Uterus (tissue), 2 donors: ENCODE results near the gene GREB1L.

Experiments
- CTCF ChIP-seq, 4 experiments: fragments of 200-600 bp in 2 of 4; fragments of 450-650 bp in 2 of 4; sonication (generic) in 2 of 4; IDR thresholded peaks; one replicate each; pipeline ENCODE4 v1.5.1; 2016 to 2019; ENCODE audit warnings: antibody characterized with exemption in 4 of 4, mild to moderate bottlenecking in 2 of 4, moderate library complexity in 1 of 4
- POLR2A ChIP-seq, 2 donors: fragments of 450-650 bp; IDR thresholded peaks; one replicate each; pipeline ENCODE4 v1.6.1; 2016; ENCODE audit warnings: antibody characterized with exemption in 2 of 2, mild to moderate bottlenecking in 1 of 2, moderate library complexity in 1 of 2

- TF ChIP-seq CTCF (IDR thresholded peaks at IDR 0.05) (no peak), POLR2A (IDR thresholded peaks at IDR 0.05) (no peak)
Observed at GRCh38 chr18:21404426-21404825, 162.4 kb downstream of the GREB1L start.
